Measurements from ENCODE around the gene BAD.
A peak's percentile ranks its signal among the peaks of the same experiment; 100 is the strongest.
"Not testable (repeated sequence)": the region's sequence is repeated elsewhere in the genome, so short reads cannot be mapped to it uniquely, and the experiment has no call there.

The BAD gene

GRCh38 chr11:64314805-64315561 lies 30.5 kb upstream of the BAD start:
- no peak for DNase-seq (ENCODE audit: low read depth in 3 of 3)

- DNase-seq (ENCODE audit: low read depth in 3 of 3): no peak
These were observed 29.8 kb upstream of the BAD start for GRCh38 chr11:64314146-64314804.

GRCh38 chr11:64313491-64314145 lies 29.2 kb upstream of the BAD start:
- DNase-seq (ENCODE audit: low read depth in 3 of 3): no peak

GRCh38 chr11:64312947-64313346 lies 28.5 kb upstream of the BAD start:
- no peak for DNase-seq (ENCODE audit: low read depth in 3 of 3)

- not testable (repeated sequence) for DNase-seq (ENCODE audit: low read depth in 3 of 3)
These were observed 23.3 kb upstream of the BAD start for GRCh38 chr11:64307795-64308194.

- DNase-seq (ENCODE audit: low read depth in 3 of 3): no peak
These were observed 22.6 kb upstream of the BAD start for GRCh38 chr11:64306876-64307622.

GRCh38 chr11:64306563-64306875 lies 22.1 kb upstream of the BAD start:
- no peak for DNase-seq (ENCODE audit: low read depth in 3 of 3)

- peak in 2 of 3 donors; percentile 45 to 64 for DNase-seq (ENCODE audit: low read depth in 3 of 3)
These were observed 21.5 kb upstream of the BAD start for GRCh38 chr11:64305691-64306562.

GRCh38 chr11:64305075-64305690 lies 20.7 kb upstream of the BAD start, which contains the start of gene ESRRA:
ESRRA (plus strand) TSS chr11:64305524; CDS start chr11:64307180, 1,656 bp downstream.
- peak; percentile 99 to 100 (median 100) for DNase-seq (ENCODE audit: low read depth in 3 of 3)

- DNase-seq (ENCODE audit: low read depth in 3 of 3): peak; percentile 91 to 98 (median 96)
These were observed 20.0 kb upstream of the BAD start for GRCh38 chr11:64304316-64305072.

GRCh38 chr11:64304032-64304315 lies 19.5 kb upstream of the BAD start:
- no peak for DNase-seq (ENCODE audit: low read depth in 3 of 3)

GRCh38 chr11:64303109-64304031 lies 18.9 kb upstream of the BAD start:
- DNase-seq (ENCODE audit: low read depth in 3 of 3): no peak

GRCh38 chr11:64299847-64300648 lies 15.6 kb upstream of the BAD start, which contains the start of gene CATSPERZ:
CATSPERZ (plus strand) TSS chr11:64300358; CDS start chr11:64300411, 53 bp downstream.
- DNase-seq (ENCODE audit: low read depth in 3 of 3): no peak

GRCh38 chr11:64298966-64299846 lies 14.7 kb upstream of the BAD start:
- no peak for DNase-seq (ENCODE audit: low read depth in 3 of 3)

GRCh38 chr11:64297699-64298358 lies 13.4 kb upstream of the BAD start:
- DNase-seq (ENCODE audit: low read depth in 3 of 3): no peak
